Adrenal gland (tissue), 5 donors: Measurements from ENCODE around the gene NIPSNAP2.

Source experiments
- CTCF ChIP-seq, 6 experiments: fragments of 450-650 bp in 4 of 6; fragments of 200-600 bp in 2 of 6; sonication (generic) in 1 of 6; IDR thresholded peaks; 1 replicate in 5 of 6; 2 replicates in 1 of 6; pipeline versions ENCODE4 v1.5.1 to v1.8.0; 2016 to 2021; ENCODE audit warnings: antibody characterized with exemption in 6 of 6, mild to moderate bottlenecking in 2 of 6, moderate library complexity in 1 of 6
- POLR2A ChIP-seq, 2 donors: fragments of 450-650 bp; IDR thresholded peaks; one replicate each; pipeline ENCODE4 v1.6.1; 2017; ENCODE audit warnings: antibody characterized with exemption in 2 of 2, mild to moderate bottlenecking in 2 of 2, moderate library complexity in 1 of 2
- donor health status: DM: no; HTN: no; CAD: no.

GRCh38 chr7:55977831-55978230 lies 13.4 kb downstream of the NIPSNAP2 start:
- no peak for TF ChIP-seq POLR2A (IDR thresholded peaks at IDR 0.05)
- no peak for TF ChIP-seq CTCF (IDR thresholded peaks at IDR 0.05)
